HCT116 (cell line): ENCODE data around the gene XPO4.

Source experiments
- ATF3 ChIP-seq: IDR thresholded peaks from 2 replicates; pipeline ENCODE4 v1.6.1; 2012
- CTCF ChIP-seq, 3 experiments: fragments of 200-600 bp in 1 of 3; sonication (generic) in 1 of 3; IDR thresholded peaks in 2 of 3; conservative IDR thresholded peaks in 1 of 3; 2 replicates each; pipeline ENCODE4 v1.5.1; 2012 to 2017; ENCODE audit warnings: low read depth in 2 of 3, low read length in 2 of 3, antibody characterized with exemption in 1 of 3, borderline replicate concordance in 1 of 3, control low read depth in 1 of 3, mild to moderate bottlenecking in 1 of 3, mixed read lengths in 1 of 3, mixed run types in 1 of 3, moderate library complexity in 1 of 3; ENCODE audit not compliant: insufficient read depth in 1 of 3
- POLR2A ChIP-seq: IDR thresholded peaks from 2 replicates; pipeline ENCODE4 v1.7.0; 2011; ENCODE audit warnings: borderline replicate concordance; ENCODE audit not compliant: insufficient read depth, insufficient read length; ENCODE audit errors: extremely low read depth
- SRF ChIP-seq: IDR thresholded peaks from 2 replicates; pipeline ENCODE4 v1.6.1; 2012; ENCODE audit warnings: low read depth

- TF ChIP-seq POLR2A (no peak), ATF3 (no peak), CTCF (IDR thresholded peaks at IDR 0.05 in 2 of 3, conservative IDR thresholded peaks at IDR 0.05 in 1 of 3; ENCODE audit: borderline replicate concordance in 1 of 3, insufficient read depth in 1 of 3, low read depth in 2 of 3, low read length in 2 of 3) (no peak), SRF (no peak)
These were observed 135.1 kb downstream of the XPO4 start for GRCh38 chr13:20767309-20767943.
